ENCODE measurements around the gene BCAR1. TPM values are rescaled to one million over a fixed set of nuclear protein-coding genes. Genes with fewer than 3 reads are reported as not detected.

Gene BCAR1
- total RNA-seq, 6 experiments from 2014 or later, result 126 to 148 (median 130) TPM

- peak overlapping the region; percentile 80 for H3K27ac Mint-ChIP-seq
- no peaks in the 10 kb centered on the region; the same call in 1 of the 2 replicates for H3K27me3 Mint-ChIP-seq (ENCODE audit: insufficient read depth)
- no peak for DNase-seq
- H3K36me3 Mint-ChIP-seq (ENCODE audit: low read depth), result peaks cover 15% of the 10 kb centered on the region; the same call in 1 of the 2 replicates
- peaks cover 54% of the 10 kb centered on the region for H3K4me1 Mint-ChIP-seq (ENCODE audit: low read depth)
- H3K9me3 Mint-ChIP-seq, result no peaks in the 10 kb centered on the region
- H3K4me3 Mint-ChIP-seq, result peak overlapping the region; percentile 88
- TF ChIP-seq CTCF (IDR thresholded peaks at IDR 0.05), result no peak
Observed at GRCh38 chr16:75264457-75264998, 13.1 kb upstream of the BCAR1 start.

- peak overlapping the region; percentile 80 for H3K27ac Mint-ChIP-seq
- H3K27me3 Mint-ChIP-seq (ENCODE audit: insufficient read depth), result no peaks in the 10 kb centered on the region; the same call in 1 of the 2 replicates
- no peaks in the 10 kb centered on the region for H3K9me3 Mint-ChIP-seq
- no peak for TF ChIP-seq CTCF (IDR thresholded peaks at IDR 0.05)
- H3K36me3 Mint-ChIP-seq (ENCODE audit: low read depth), result peaks cover 15% of the 10 kb centered on the region; the same call in 1 of the 2 replicates
- DNase-seq, result no peak
- peak overlapping the region; percentile 88 for H3K4me3 Mint-ChIP-seq
- peaks cover 57% of the 10 kb centered on the region for H3K4me1 Mint-ChIP-seq (ENCODE audit: low read depth)
Observed at GRCh38 chr16:75263963-75264445, 12.6 kb upstream of the BCAR1 start.

- Mint-ChIP-seq H3K4me1 (ENCODE audit: low read depth) (peaks cover 62% of the 10 kb centered on the region), H3K9me3 (no peaks in the 10 kb centered on the region), H3K4me3 (peak overlapping the region; percentile 88), H3K27me3 (ENCODE audit: insufficient read depth) (no peaks in the 10 kb centered on the region; the same call in 1 of the 2 replicates), H3K27ac (peak overlapping the region; percentile 80), H3K36me3 (ENCODE audit: low read depth) (peaks cover 16% of the 10 kb centered on the region)
- DNase-seq, result no peak
- TF ChIP-seq CTCF (IDR thresholded peaks at IDR 0.05), result no peak
Observed at GRCh38 chr16:75263291-75263962, 12.0 kb upstream of the BCAR1 start.

GRCh38 chr16:75262800-75263127 is 11.3 kb upstream of the BCAR1 start:
- Mint-ChIP-seq H3K9me3 (no peaks in the 10 kb centered on the region), H3K4me3 (peak overlapping the region; percentile 88), H3K27me3 (ENCODE audit: insufficient read depth) (no peaks in the 10 kb centered on the region; the same call in 1 of the 2 replicates), H3K4me1 (ENCODE audit: low read depth) (peaks cover 64% of the 10 kb centered on the region), H3K36me3 (ENCODE audit: low read depth) (peaks cover 22% of the 10 kb centered on the region), H3K27ac (peak overlapping the region; percentile 80)
- no peak for TF ChIP-seq CTCF (IDR thresholded peaks at IDR 0.05)
- no peak for DNase-seq

GRCh38 chr16:75262104-75262799 is 10.8 kb upstream of the BCAR1 start:
- H3K36me3 Mint-ChIP-seq (ENCODE audit: low read depth), result peaks cover 22% of the 10 kb centered on the region
- peak overlapping the region; percentile 88; the same call in 1 of the 2 replicates for H3K4me3 Mint-ChIP-seq
- DNase-seq, result no peak
- no peaks in the 10 kb centered on the region for H3K9me3 Mint-ChIP-seq
- TF ChIP-seq CTCF (IDR thresholded peaks at IDR 0.05), result no peak
- no peaks in the 10 kb centered on the region; the same call in 1 of the 2 replicates for H3K27me3 Mint-ChIP-seq (ENCODE audit: insufficient read depth)
- peak overlapping the region; percentile 80 for H3K27ac Mint-ChIP-seq
- H3K4me1 Mint-ChIP-seq (ENCODE audit: low read depth), result peaks cover 66% of the 10 kb centered on the region
